K562 (cell line): ENCODE data around the gene CLCNKA. TPM values are rescaled to one million over a fixed set of nuclear protein-coding genes. Genes with fewer than 3 reads are reported as not detected.
A peak's percentile ranks its signal among the peaks of the same experiment; 100 is the strongest.

Experiments used
- BDP1 ChIP-seq: IDR thresholded peaks from 3 replicates; pipeline ENCODE4 v1.6.1; 2011; ENCODE audit not compliant: insufficient read length, insufficient read depth
- CBFB ChIP-seq: sonication (generic); formaldehyde crosslinking; IDR thresholded peaks from 2 replicates; pipeline ENCODE4 v1.4.0; 2020; ENCODE audit warnings: mild to moderate bottlenecking, missing genetic modification reagents
- MCM2 ChIP-seq: fragments of 450-650 bp; IDR thresholded peaks from 2 replicates; pipeline ENCODE4 v1.6.1; 2017; ENCODE audit warnings: low read depth, mild to moderate bottlenecking
- MYNN ChIP-seq, 2 experiments: sonication (generic); formaldehyde crosslinking in 1 of 2; IDR thresholded peaks; 2 replicates each; pipeline versions ENCODE4 v1.5.0 to v1.6.1; 2016 to 2020; ENCODE audit warnings: antibody characterized with exemption in 1 of 2, missing genetic modification reagents in 1 of 2
- NFYB ChIP-seq: IDR thresholded peaks from 2 replicates; pipeline ENCODE4 v1.6.1; 2011; ENCODE audit warnings: mild to moderate bottlenecking, moderate library complexity; ENCODE audit not compliant: insufficient read length; ENCODE audit errors: extremely low read depth
- PHB2 ChIP-seq: fragments of 450-650 bp; IDR thresholded peaks from 2 replicates; pipeline ENCODE4 v1.6.1; 2017; ENCODE audit warnings: low read depth
- POLR3A ChIP-seq: IDR thresholded peaks from 2 replicates; pipeline ENCODE4 v1.6.1; 2011; ENCODE audit warnings: borderline replicate concordance, mild to moderate bottlenecking, moderate library complexity; ENCODE audit not compliant: insufficient read length, insufficient read depth; ENCODE audit errors: extremely low read depth
- POLR3G ChIP-seq: IDR thresholded peaks from 2 replicates; pipeline ENCODE4 v1.6.1; 2011; ENCODE audit not compliant: insufficient read length, insufficient replicate concordance; ENCODE audit errors: extremely low read depth
- RBFOX2 ChIP-seq: fragments of 200-400 bp; formaldehyde crosslinking; IDR thresholded peaks from 2 replicates; pipeline ENCODE4 v1.6.1; 2017; ENCODE audit warnings: low read depth, mild to moderate bottlenecking, low read length, moderate library complexity
- TFAM ChIP-seq: fragments of 250-450 bp; sonication (Bioruptor Pico); conservative IDR thresholded peaks from 2 replicates; pipeline ENCODE4 v1.5.0; 2021; ENCODE audit warnings: mild to moderate bottlenecking, moderate library complexity
- ZNF174 ChIP-seq: fragments of 250-450 bp; sonication (Bioruptor Pico); IDR thresholded peaks from 2 replicates; pipeline ENCODE4 v1.4.0; 2020; ENCODE audit warnings: mild to moderate bottlenecking
- ZNF212 ChIP-seq: fragments of 450-650 bp; formaldehyde crosslinking; IDR thresholded peaks from 2 replicates; pipeline ENCODE4 v1.4.0; 2020; ENCODE audit warnings: mild to moderate bottlenecking
- ZNF23 ChIP-seq: fragments of 250-450 bp; sonication (Bioruptor Pico); IDR thresholded peaks from 2 replicates; pipeline ENCODE4 v1.4.0; 2020; ENCODE audit warnings: mild to moderate bottlenecking
- ZNF384 ChIP-seq: IDR thresholded peaks from 2 replicates; pipeline ENCODE4 v1.6.1; 2012; ENCODE audit warnings: low read depth, low read length, improper control_type of control experiment
- ZNF717 ChIP-seq: fragments of 250-450 bp; sonication (Bioruptor Pico); IDR thresholded peaks from 2 replicates; pipeline ENCODE4 v1.5.0; 2021
- ZNF75A ChIP-seq: fragments of 450-650 bp; formaldehyde crosslinking; IDR thresholded peaks from 2 replicates; pipeline ENCODE4 v1.4.0; 2020; ENCODE audit warnings: mild to moderate bottlenecking
- polyA plus RNA-seq, 8 experiments: library from polyadenylated mRNA; depleted of rRNA in 4 of 8; stranded (reverse) in 5 of 8; unstranded in 3 of 8; fragments of >200 nt; fragmentation: Nextera tagmentation in 2 of 8; fragmentation: Illumina TruSeq in 1 of 8; extraction: Ambion mirVana in 2 of 8; extraction: Trizol in 1 of 8; gene quantifications; 2 replicates each; pipeline versions ENCODE4 v1.2.1 to v1.2.3, GENCODE V29; 2011 to 2014; ENCODE audit warnings: inconsistent platforms in 1 of 8, missing spikeins in 1 of 8
- total RNA-seq, 7 experiments: library from RNA; depleted of rRNA in 6 of 7; stranded (reverse); fragments of >200 nt in 6 of 7; fragmentation: Illumina TruSeq in 2 of 7; extraction: Trizol in 2 of 7; gene quantifications; 2 replicates each; pipeline versions ENCODE4 v1.2.1 to v1.2.3, GENCODE V29; 2011 to 2021; ENCODE audit warnings: low replicate concordance in 1 of 7
- TF ChIP-seq, protein P1 (sequence below), 2 experiments: IDR thresholded peaks; 2 replicates each; pipeline ENCODE4 v1.6.1; 2012; ENCODE audit warnings: improper control_type of control experiment in 2 of 2, low read depth in 2 of 2, low read length in 2 of 2, borderline replicate concordance in 1 of 2
- TF ChIP-seq, protein P2 (sequence below): fragments of 450-650 bp; IDR thresholded peaks from 2 replicates; pipeline ENCODE4 v1.6.1; 2016
- TF ChIP-seq, protein P3 (sequence below): fragments of 250-450 bp; sonication (Bioruptor Pico); IDR thresholded peaks from 2 replicates; pipeline ENCODE4 v1.8.0; 2021; ENCODE audit warnings: moderate library complexity, mild to moderate bottlenecking, inconsistent platforms
- TF ChIP-seq, protein P4 (sequence below): fragments of 450-650 bp; formaldehyde crosslinking; IDR thresholded peaks from 2 replicates; pipeline ENCODE4 v1.4.0; 2020; ENCODE audit warnings: mild to moderate bottlenecking, moderate library complexity
- TF ChIP-seq, protein P5 (sequence below): fragments of 250-450 bp; sonication (Bioruptor Pico); IDR thresholded peaks from 2 replicates; pipeline ENCODE4 v1.8.0; 2021; ENCODE audit warnings: moderate library complexity, mild to moderate bottlenecking, inconsistent platforms

CLCNKA gene
- total and polyA plus RNA-seq, 9 of the 15 experiments (the other 6 are each of a cell fraction or from before 2014, with no cell fraction given), result 0.03 to 0.37 (median 0.10) TPM; not detected in 3

DNA sequence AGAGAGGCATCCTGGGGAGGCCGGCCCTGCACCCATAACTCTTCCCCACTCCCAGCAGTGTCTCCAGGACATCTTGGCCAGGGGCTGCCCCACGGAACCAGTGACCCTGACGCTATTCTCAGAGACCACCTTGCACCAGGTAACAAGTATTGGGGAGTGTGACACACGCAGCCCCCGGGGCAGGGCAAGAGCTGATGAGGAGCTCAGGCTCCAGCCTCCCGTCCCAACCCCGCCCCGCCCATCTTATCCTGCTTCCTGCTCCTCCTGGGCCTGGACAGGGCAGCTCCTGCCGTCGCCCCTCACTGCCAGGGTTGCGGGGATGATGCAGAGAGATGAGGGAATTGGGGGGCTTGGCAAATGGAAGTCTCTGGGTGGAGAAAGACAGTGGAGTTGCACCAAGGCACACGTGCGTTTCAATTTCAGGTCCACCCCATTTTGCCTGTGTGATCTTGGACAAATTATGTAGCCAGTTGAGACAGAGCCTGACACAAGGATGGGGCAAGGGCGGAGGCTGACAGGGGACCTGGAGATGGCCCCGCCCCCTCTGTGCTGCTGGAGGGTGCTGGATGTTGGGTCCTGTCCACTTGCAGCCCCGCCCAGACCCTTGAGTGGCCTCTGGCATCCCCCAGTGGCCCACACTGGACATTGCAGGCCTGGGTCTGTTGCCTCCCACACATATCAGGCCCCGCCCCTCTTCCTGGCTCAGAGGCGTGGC is 10.7 kb downstream of the CLCNKA start (continued):
- TF ChIP-seq, protein P1, sequence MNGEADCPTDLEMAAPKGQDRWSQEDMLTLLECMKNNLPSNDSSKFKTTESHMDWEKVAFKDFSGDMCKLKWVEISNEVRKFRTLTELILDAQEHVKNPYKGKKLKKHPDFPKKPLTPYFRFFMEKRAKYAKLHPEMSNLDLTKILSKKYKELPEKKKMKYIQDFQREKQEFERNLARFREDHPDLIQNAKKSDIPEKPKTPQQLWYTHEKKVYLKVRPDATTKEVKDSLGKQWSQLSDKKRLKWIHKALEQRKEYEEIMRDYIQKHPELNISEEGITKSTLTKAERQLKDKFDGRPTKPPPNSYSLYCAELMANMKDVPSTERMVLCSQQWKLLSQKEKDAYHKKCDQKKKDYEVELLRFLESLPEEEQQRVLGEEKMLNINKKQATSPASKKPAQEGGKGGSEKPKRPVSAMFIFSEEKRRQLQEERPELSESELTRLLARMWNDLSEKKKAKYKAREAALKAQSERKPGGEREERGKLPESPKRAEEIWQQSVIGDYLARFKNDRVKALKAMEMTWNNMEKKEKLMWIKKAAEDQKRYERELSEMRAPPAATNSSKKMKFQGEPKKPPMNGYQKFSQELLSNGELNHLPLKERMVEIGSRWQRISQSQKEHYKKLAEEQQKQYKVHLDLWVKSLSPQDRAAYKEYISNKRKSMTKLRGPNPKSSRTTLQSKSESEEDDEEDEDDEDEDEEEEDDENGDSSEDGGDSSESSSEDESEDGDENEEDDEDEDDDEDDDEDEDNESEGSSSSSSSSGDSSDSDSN (IDR thresholded peaks at IDR 0.05; ENCODE audit: borderline replicate concordance in 1 of 2, low read depth in 2 of 2, low read length in 2 of 2), result no peak
- TF ChIP-seq ZNF717 (CRISPR knock-in tag) (no peak), POLR3G (no peak), NFYB (no peak), ZNF23 (CRISPR knock-in tag) (no peak), CBFB (no peak), TFAM (CRISPR knock-in tag) (no peak), ZNF75A (CRISPR knock-in tag) (no peak), ZNF174 (no peak), ZNF212 (no peak), MCM2 (no peak), ZNF384 (no peak), MYNN (IDR thresholded peaks at IDR 0.05) (peak; percentile 80; the same call in 1 of the 2 replicates), MYNN (CRISPR knock-in tag; IDR thresholded peaks at IDR 0.05) (no peak), PHB2 (no peak), POLR3A (no peak), RBFOX2 (no peak), BDP1 (no peak)
- TF ChIP-seq, protein P2, sequence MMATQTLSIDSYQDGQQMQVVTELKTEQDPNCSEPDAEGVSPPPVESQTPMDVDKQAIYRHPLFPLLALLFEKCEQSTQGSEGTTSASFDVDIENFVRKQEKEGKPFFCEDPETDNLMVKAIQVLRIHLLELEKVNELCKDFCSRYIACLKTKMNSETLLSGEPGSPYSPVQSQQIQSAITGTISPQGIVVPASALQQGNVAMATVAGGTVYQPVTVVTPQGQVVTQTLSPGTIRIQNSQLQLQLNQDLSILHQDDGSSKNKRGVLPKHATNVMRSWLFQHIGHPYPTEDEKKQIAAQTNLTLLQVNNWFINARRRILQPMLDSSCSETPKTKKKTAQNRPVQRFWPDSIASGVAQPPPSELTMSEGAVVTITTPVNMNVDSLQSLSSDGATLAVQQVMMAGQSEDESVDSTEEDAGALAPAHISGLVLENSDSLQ, result peak; percentile 64
- TF ChIP-seq, protein P3, sequence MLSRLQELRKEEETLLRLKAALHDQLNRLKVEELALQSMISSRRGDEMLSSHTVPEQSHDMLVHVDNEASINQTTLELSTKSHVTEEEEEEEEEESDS (CRISPR knock-in tag), result no peak
- TF ChIP-seq, protein P4, sequence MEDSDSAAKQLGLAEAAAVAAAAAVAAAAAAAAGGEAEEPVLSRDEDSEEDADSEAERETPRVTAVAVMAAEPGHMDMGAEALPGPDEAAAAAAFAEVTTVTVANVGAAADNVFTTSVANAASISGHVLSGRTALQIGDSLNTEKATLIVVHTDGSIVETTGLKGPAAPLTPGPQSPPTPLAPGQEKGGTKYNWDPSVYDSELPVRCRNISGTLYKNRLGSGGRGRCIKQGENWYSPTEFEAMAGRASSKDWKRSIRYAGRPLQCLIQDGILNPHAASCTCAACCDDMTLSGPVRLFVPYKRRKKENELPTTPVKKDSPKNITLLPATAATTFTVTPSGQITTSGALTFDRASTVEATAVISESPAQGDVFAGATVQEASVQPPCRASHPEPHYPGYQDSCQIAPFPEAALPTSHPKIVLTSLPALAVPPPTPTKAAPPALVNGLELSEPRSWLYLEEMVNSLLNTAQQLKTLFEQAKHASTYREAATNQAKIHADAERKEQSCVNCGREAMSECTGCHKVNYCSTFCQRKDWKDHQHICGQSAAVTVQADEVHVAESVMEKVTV, result peak; percentile 98
- TF ChIP-seq, protein P5, sequence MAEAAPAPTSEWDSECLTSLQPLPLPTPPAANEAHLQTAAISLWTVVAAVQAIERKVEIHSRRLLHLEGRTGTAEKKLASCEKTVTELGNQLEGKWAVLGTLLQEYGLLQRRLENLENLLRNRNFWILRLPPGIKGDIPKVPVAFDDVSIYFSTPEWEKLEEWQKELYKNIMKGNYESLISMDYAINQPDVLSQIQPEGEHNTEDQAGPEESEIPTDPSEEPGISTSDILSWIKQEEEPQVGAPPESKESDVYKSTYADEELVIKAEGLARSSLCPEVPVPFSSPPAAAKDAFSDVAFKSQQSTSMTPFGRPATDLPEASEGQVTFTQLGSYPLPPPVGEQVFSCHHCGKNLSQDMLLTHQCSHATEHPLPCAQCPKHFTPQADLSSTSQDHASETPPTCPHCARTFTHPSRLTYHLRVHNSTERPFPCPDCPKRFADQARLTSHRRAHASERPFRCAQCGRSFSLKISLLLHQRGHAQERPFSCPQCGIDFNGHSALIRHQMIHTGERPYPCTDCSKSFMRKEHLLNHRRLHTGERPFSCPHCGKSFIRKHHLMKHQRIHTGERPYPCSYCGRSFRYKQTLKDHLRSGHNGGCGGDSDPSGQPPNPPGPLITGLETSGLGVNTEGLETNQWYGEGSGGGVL, result no peak
